Central memory CD4-positive, alpha-beta T cell (primary cell): Measurements from ENCODE around the gene SATB2.

ENCODE experiments used
- DNase-seq: peaks from one replicate; pipeline ENCODE4 v3.0.0; 2022

The SATB2 gene

GRCh38 chr2:199316851-199317250, 140.9 kb downstream of the SATB2 start:
- DNase-seq: no peak

GRCh38 chr2:199315299-199316179, 142.2 kb downstream of the SATB2 start:
- no peak for DNase-seq

GRCh38 chr2:199312931-199313330, 144.8 kb downstream of the SATB2 start:
- DNase-seq: no peak

DNA sequence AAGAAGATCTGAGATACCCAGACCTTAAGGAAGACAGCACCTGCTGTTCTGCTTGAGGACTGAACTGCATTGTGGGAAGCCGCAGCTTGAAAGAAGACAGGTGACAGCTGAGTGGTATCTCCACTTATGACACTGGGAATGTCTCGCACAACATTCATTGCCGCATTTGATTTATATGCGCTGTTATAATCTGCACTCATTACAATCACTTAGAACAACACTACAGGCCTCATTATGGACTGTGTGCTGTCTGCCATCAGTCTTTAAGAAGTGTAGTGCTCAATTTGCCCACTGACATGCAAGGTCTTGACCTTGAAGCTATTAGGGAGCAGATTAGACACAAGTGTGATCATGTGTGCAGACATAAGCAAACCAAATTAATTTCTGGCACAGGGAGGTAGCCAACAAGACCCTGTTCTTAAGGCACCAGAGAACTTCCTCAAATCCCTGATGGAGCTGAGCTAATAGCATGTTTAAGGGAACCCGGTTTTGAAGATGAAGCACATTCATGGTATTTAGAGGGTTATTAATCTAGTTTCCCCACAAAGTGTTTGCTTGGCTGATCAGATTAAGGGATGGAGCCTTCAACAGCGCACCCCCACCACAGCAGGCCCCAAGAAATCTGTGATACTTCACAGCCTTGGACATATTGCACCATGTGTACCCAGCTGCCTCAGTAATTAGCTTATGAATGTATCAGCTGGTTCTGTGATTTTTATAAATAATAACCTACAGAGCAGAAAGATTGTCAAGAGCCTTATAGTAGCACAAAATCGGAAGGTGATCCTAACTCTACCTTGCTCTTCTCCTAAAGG, 146.8 kb downstream of the SATB2 start:
- DNase-seq: no peak

- DNase-seq: no peak
Observed at GRCh38 chr2:199309973-199310372, 147.8 kb downstream of the SATB2 start.

GRCh38 chr2:199309411-199309810, 148.3 kb downstream of the SATB2 start:
- no peak for DNase-seq

DNA sequence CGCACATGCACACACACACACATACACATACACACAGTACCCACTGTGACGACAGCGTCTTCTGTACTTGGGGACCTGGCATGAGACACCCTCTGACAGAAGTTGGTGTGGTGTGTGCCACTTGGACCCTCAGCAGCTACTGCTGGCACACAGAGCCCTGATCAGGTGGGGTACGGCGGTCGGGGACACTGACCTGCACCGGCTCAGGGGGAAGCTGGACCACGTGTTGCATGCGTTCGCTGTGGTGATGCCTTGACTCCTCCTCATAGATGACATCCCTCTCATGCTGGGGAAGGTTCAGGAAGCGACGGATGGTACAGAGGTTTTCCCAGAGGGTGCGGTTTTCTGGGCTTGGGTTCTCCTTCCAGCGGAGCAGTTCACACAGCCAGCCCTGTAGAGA, 149.2 kb downstream of the SATB2 start:
- DNase-seq: no peak

- DNase-seq: no peak
Observed at GRCh38 chr2:199307461-199307860, 150.3 kb downstream of the SATB2 start.

DNA sequence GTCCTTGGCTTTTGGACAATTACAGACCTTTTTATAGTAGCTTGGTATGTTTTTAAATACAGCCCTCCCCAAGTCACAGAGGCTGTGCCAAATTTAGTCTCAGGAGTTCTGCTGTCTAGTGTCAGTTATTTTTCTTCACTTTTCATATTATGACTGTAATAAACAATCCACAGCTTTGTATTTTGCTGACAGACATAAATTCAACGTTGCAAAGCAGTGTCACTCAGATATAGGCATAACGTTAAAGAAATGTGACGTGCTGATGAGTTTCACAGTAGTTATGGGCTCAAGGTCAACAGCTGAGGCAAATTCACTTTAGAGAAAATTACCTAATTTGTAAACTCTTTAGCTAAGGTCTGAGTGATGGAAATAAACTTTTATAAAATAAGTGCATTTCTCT, 151.6 kb downstream of the SATB2 start:
- DNase-seq: no peak

GRCh38 chr2:199303728-199304177, 154.0 kb downstream of the SATB2 start:
- no peak for DNase-seq

GRCh38 chr2:199302851-199303250, 154.9 kb downstream of the SATB2 start:
- DNase-seq: no peak

- DNase-seq: no peak
Observed at GRCh38 chr2:199288424-199288823, 169.3 kb downstream of the SATB2 start.

DNA sequence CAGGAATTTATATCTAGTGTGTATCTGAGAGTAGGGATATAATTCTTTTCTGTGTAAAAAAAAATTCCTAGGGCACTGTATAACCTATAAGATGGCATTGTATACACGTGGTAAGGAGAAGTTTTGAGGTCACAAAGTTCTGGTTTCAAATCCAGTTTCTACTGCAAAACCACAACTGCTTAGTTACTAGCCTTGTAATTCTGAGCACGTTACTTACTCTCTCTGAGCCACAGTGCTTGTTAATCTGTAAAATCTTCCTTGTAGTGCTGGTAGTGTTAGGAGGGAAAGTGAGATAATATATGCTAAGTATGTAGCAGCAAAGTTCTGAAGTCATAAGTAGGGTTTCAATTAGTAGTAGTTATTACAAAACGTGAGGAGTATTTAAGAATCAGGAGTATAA, 175.4 kb downstream of the SATB2 start:
- no peak for DNase-seq

DNA sequence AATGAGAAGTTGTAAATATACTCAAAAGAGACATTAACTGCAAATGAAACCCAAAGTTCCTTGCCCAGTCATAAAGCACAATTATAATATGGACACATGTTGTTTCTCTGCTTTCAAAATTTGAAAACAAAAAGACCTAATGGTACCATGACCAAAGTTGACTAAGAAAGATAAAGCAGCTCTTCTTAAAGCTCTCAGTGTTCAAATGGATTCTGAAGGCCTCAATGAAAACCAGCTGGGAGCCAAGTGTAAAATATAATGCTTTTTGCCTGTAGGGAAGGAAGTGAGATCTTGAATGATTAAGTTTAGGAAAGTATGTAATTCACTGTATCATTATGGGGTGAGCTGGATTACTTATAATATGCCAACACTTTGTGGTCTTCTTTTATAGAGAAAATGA, 178.6 kb downstream of the SATB2 start:
- no peak for DNase-seq

DNA sequence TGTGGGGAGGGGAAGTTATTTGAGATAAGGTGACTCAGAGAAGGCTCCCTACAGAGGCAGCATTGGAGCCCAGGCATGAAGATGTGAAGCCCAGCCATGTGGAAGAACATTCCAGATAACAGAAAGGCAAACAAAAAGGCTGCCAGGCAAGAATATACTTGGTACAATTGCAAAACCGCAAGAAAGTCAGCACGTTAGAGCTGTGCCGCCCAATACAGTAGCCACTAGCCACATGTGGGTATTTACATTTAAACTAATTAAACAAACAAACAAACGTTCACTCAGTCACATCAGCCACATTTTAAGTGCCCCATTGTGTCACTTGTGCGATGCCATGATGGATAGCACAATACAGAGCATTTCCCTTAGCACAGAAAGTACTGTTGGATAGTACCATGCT, 179.6 kb downstream of the SATB2 start:
- DNase-seq: no peak

DNA sequence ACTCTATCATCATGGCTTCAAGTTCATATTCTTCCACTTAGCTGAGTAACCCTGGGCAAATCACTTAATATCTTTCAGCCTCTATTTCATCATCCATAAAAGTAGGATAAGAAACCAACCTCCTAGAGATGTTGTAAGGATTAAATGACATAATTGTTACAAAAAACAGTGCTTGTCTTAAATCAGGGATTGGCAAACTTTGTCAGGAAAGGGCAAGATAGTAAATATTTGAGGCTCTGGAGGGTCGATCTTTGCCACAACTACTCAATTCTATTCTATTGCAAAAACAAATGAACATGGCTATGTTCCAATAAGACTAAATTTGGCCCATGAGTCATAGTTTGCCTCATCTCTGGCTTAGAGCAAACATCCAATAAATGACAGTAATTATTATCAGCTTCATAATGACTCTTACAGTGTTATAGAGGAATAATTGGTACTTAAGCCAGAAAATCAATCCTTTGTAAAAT, 184.7 kb downstream of the SATB2 start:
- DNase-seq: no peak

- no peak for DNase-seq
Observed at GRCh38 chr2:199261936-199262335, 195.8 kb downstream of the SATB2 start.

DNA sequence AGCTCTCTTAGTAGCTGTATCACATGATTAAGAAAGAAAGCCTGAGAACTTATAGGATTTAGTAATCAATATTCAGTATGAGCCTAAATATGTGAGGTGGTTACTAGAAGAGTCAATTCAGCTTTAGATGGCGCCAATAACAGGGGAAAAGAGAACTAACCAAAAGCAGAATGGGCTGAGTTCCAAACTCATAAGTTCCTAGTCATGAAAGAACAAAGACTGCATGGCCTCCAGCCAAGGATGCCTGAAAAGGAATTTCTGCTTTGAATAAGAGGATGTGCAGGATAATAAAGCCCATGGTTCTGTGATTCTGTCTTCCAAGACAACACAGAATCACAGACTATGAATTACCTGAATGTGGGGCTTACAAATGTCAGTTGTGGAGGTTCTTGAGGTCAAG, 196.5 kb downstream of the SATB2 start:
- no peak for DNase-seq

DNA sequence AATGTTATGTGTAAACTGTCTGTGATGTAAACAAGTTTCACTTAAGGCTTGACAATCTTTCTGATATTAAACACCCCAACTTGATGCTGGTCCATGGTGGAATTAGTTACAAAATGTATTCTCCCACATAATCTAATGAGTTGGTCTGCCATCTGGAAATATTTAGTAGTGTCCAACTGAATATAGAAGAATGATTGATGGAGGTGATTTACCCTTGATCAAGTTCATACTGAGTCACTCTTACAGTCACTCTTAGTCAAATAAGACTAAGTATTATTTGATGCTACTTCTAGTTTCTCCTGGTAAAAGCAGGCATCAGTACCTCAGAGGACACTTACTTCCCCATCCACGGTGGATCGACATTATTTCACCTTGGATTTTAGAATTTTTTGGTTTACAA, 198.1 kb downstream of the SATB2 start:
- DNase-seq: no peak

GRCh38 chr2:199258291-199258690, 199.4 kb downstream of the SATB2 start:
- DNase-seq: no peak

DNA sequence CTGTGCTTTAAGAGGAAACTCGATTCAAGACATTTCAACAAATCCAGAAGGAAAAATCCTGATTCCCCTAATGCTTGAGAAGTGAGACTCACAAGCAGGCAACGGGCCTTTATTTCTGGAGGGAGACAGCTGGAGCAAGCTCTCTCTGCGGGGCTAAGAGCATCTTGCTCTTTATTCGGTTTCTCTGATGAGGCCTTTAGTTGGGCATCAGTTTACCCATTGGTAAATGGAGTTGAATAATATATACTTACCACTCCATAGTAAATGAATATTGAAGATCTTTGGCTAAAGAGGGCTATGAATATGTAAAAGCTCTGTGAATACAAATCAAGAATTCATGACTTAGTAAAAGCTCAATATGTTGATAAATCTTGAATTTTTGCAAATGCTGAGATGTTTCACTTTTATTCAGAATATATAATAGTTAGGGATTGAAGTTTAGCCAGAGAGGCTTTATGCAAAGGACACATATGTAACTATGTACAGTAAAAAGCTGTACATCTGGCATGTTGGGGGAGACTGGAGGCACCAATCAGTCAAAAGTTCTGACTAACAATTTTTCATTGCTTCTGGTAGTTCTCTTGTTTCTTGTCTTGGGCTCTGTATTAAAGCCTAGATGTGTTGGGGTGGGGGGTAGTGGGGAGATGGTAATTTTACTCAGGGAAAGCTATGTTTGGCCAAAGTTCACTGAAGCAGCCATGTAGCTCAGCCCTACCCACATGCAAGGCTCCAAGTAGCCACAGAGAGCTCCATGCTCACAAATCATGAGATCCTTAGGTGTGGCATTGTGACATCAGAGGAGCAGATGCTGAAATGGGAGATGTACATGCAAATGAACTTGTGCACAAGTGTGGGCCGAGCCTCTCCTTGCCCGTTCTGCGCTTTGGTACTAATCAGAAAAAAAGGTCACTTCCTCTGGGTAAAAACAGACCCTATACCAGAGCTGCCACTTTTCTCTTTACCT, 200.2 kb downstream of the SATB2 start:
- no peak for DNase-seq

- DNase-seq: no peak
Observed at GRCh38 chr2:199230091-199230490, 227.6 kb downstream of the SATB2 start.
